Heart right ventricle (tissue), 16 donors: ENCODE measurements around the gene ITGBL1. TPM values are rescaled to one million over a fixed set of nuclear protein-coding genes. Genes with fewer than 3 reads are reported as not detected.

Experiments used
- ATAC-seq, 8 donors: fragments of 200-7000 bp; cut with Tn5 transposase; one replicate each; pipeline ENCODE4 v1.9.1; 2020; ENCODE audit warnings: mild to moderate bottlenecking in 8 of 8, moderate library complexity in 8 of 8, moderate number of reproducible peaks in 1 of 8
- DNase-seq, 2 donors: peaks; one replicate each; pipeline ENCODE4 v3.0.0-alpha.2; 2020
- H3K27ac ChIP-seq, 10 donors: fragments of 200-600 bp; sonication (generic) in 2 of 10; one replicate each; pipeline versions ENCODE4 v1.5.0 to v1.8.0; 2020 to 2022; ENCODE audit warnings: mild to moderate bottlenecking in 3 of 10
- H3K27me3 ChIP-seq, 7 donors: fragments of 200-600 bp; one replicate each; pipeline ENCODE4 v1.8.0; 2021 to 2022; ENCODE audit warnings: mild to moderate bottlenecking in 2 of 7
- H3K36me3 ChIP-seq, 9 donors: fragments of 200-600 bp; sonication (generic) in 1 of 9; one replicate each; pipeline versions ENCODE4 v1.5.0 to v1.8.0; 2020 to 2022; ENCODE audit warnings: mild to moderate bottlenecking in 2 of 9
- H3K4me1 ChIP-seq, 9 donors: fragments of 200-600 bp; sonication (generic) in 1 of 9; one replicate each; pipeline versions ENCODE4 v1.5.0 to v1.8.0; 2020 to 2022; ENCODE audit warnings: mild to moderate bottlenecking in 4 of 9
- H3K4me3 ChIP-seq, 10 donors: fragments of 200-600 bp; sonication (generic) in 2 of 10; one replicate each; pipeline versions ENCODE4 v1.5.0 to v1.8.0; 2020 to 2022; ENCODE audit warnings: mild to moderate bottlenecking in 7 of 10, moderate library complexity in 2 of 10
- H3K9me3 ChIP-seq, 11 donors: fragments of 200-600 bp in 10 of 11; sonication (generic) in 2 of 11; one replicate each; pipeline versions ENCODE4 v1.5.0 to v1.8.0; 2013 to 2022; ENCODE audit warnings: mild to moderate bottlenecking in 2 of 11, control low read depth in 1 of 11, moderate library complexity in 1 of 11
- CTCF ChIP-seq, 9 donors: fragments of 200-600 bp; sonication (generic) in 2 of 9; IDR thresholded peaks; one replicate each; pipeline versions ENCODE4 v1.5.0 to v1.8.0; 2021 to 2022; ENCODE audit warnings: antibody characterized with exemption in 9 of 9, mild to moderate bottlenecking in 5 of 9, moderate library complexity in 1 of 9
- WGBS, 2 donors: extraction: QIAGEN DNeasy Blood & Tissue Kit; methylation state at CpG; one replicate each; pipeline ENCODE4 v1.1.7; 2013; ENCODE audit warnings: inconsistent platforms in 1 of 2; 5-methylcytosine and 5-hydroxymethylcytosine counted together
- intact Hi-C, 10 donors: fragments of 100-400 bp; cut with DNase I; formaldehyde crosslinking; loops; one replicate each; pipeline versions ENCODE4 v1.11.1 to v1.14.2; 2022
- polyA plus RNA-seq, 2 donors: library from polyadenylated mRNA; stranded (reverse); fragments of 200-250 nt; gene quantifications; one replicate each; pipeline ENCODE4 v1.2.3, GENCODE V29; 2013
- total RNA-seq, 10 donors: library from RNA; stranded (reverse); fragmentation: NEBNext Ultra II Directional in 3 of 10; extraction: Animal tissue kit (Norgen Biotek cat#: 25700) in 3 of 10; gene quantifications; one replicate each; pipeline versions ENCODE4 v1.2.1 to v1.2.4, GENCODE V29; 2021 to 2023
- donor health status: Arrhythmogenic right ventricular cardiomyopathy.
- donor health status: ischemic (EF 13 %, LVEDD 7.1; RV severe dilation, severe dysfunction).
- donor health status: healthy with polysubstance abuse.
- donor health status: DM: no; HTN: yes; CAD: no.
- donor health status: DM: no; HTN: no; CAD: no.
- donor health status: ischemic (EF 25% LVEDD 6.9; RV normal size, moderate dysfunction).
- donor health status: ischemic (EF 25% LVEDD 5.7; RV mildly dilated, moderate dysfunction).
- donor health status: healthy.
- donor health status: DM: yes; HTN: yes; CAD: no.
- donor health status: Ischemic cardiomyopathy.
- donor health status: ischemic (EF 35%, LVEDD 5.7; RV mildly dilated, moderate dysfunction).
- donor health status: nonischemic (EF 11% LVEDD 7.7; RV severe dilation, severe dysfunction).
- donor health status: DM: yes; HTN: yes; CAD: no.
- donor health status: PGD.
- donor health status: ischemic (EF 29% LVEDD 5.4; RV normal size, mild dysfunction).
- donor health status: nonischemic (EF 23%, LVEDD 6.1; RV moderate dilation, normal function).

The ITGBL1 gene
- total and polyA plus RNA-seq, 12 donors = 0.78 to 11.9 (median 4.3) TPM

- no peak overlapping the region for H3K27ac ChIP-seq
- H3K27me3 ChIP-seq = no peaks in the 10 kb centered on the region
- TF ChIP-seq CTCF (IDR thresholded peaks at IDR 0.05) = no peak
- WGBS, 2 donors = 91 to 94% methylated on average over 1 of the region's 1 CpG
- intact Hi-C loops = no loop called here
- H3K36me3 ChIP-seq = no peaks in the 10 kb centered on the region
- ATAC-seq (no peak), DNase-seq (no peak)
- no peak overlapping the region for H3K4me3 ChIP-seq
- no peaks in the 10 kb centered on the region for H3K9me3 ChIP-seq
- H3K4me1 ChIP-seq = no peaks in the 10 kb centered on the region
Measured at GRCh38 chr13:101569807-101570206, 117.3 kb downstream of the ITGBL1 start.

GRCh38 chr13:101570410-101570809 lies 117.9 kb downstream of the ITGBL1 start:
- H3K36me3 ChIP-seq = no peaks in the 10 kb centered on the region
- no peak for TF ChIP-seq CTCF (IDR thresholded peaks at IDR 0.05)
- H3K27ac ChIP-seq = no peak overlapping the region
- no peaks in the 10 kb centered on the region for H3K4me1 ChIP-seq
- ATAC-seq (no peak), DNase-seq (no peak)
- no peak overlapping the region for H3K4me3 ChIP-seq
- no peaks in the 10 kb centered on the region for H3K9me3 ChIP-seq
- intact Hi-C loops = no loop called here
- no peaks in the 10 kb centered on the region for H3K27me3 ChIP-seq

GRCh38 chr13:101572456-101572855 lies 120.0 kb downstream of the ITGBL1 start:
- ATAC-seq = no peak
- H3K4me3 ChIP-seq = no peak overlapping the region
- no peaks in the 10 kb centered on the region for H3K4me1 ChIP-seq
- intact Hi-C loops = no loop called here
- 45% methylated on average over 5 of the region's 5 CpGs for WGBS, 2 donors
- no peak for DNase-seq
- H3K27ac ChIP-seq = no peak overlapping the region
- no peaks in the 10 kb centered on the region for H3K27me3 ChIP-seq
- no peaks in the 10 kb centered on the region for H3K9me3 ChIP-seq
- TF ChIP-seq CTCF (IDR thresholded peaks at IDR 0.05) = no peak
- no peaks in the 10 kb centered on the region for H3K36me3 ChIP-seq

GRCh38 chr13:101575581-101575980 lies 123.1 kb downstream of the ITGBL1 start:
- Histone ChIP-seq H3K9me3 (no peaks in the 10 kb centered on the region), H3K27ac (no peak overlapping the region), H3K27me3 (no peaks in the 10 kb centered on the region), H3K36me3 (no peaks in the 10 kb centered on the region), H3K4me1 (peaks cover 0 to 6% (median 0%) of the 10 kb centered on the region in 9 donors), H3K4me3 (no peak overlapping the region)
- DNase-seq = no peak
- ATAC-seq = no peak
- intact Hi-C loops = no loop called here
- TF ChIP-seq CTCF (IDR thresholded peaks at IDR 0.05) = no peak

GRCh38 chr13:101576455-101576854 lies 124.0 kb downstream of the ITGBL1 start:
- intact Hi-C loops = no loop called here
- TF ChIP-seq CTCF (IDR thresholded peaks at IDR 0.05) = no peak
- ATAC-seq = peak in 3 of 8 donors; percentile 25 to 47 (median 44)
- Histone ChIP-seq H3K27ac (no peak overlapping the region), H3K4me1 (peaks cover 0 to 6% (median 0%) of the 10 kb centered on the region in 9 donors), H3K4me3 (no peak overlapping the region), H3K36me3 (no peaks in the 10 kb centered on the region), H3K27me3 (no peaks in the 10 kb centered on the region), H3K9me3 (no peaks in the 10 kb centered on the region)
- WGBS, 2 donors = 59 to 66% methylated on average over 4 of the region's 4 CpGs
- no peak for DNase-seq
